ENCODE data around the gene UBE2N.

The UBE2N gene

GRCh38 chr12:93378998-93379325 lies 62.8 kb downstream of the UBE2N start:
- DNase-seq = peak; percentile 64

- DNase-seq = peak; percentile 64
These were observed 63.4 kb downstream of the UBE2N start for GRCh38 chr12:93378196-93378997.

- DNase-seq = peak; percentile 73
These were observed 64.2 kb downstream of the UBE2N start, which contains the start of gene NUDT4 for GRCh38 chr12:93377252-93378195. Gene NUDT4 (plus strand): TSS chr12:93377925. CDS start chr12:93378323, 398 bp downstream.

GRCh38 chr12:93376436-93377251 lies 65.1 kb downstream of the UBE2N start:
- DNase-seq = no peak

- DNase-seq = no peak
These were observed 65.8 kb downstream of the UBE2N start for GRCh38 chr12:93375906-93376305.

- DNase-seq = no peak
These were observed 67.6 kb downstream of the UBE2N start for GRCh38 chr12:93373961-93374656.

- DNase-seq = no peak
These were observed 70.8 kb downstream of the UBE2N start for GRCh38 chr12:93370947-93371346.

GRCh38 chr12:93369505-93369904 lies 72.2 kb downstream of the UBE2N start:
- no peak for DNase-seq

GRCh38 chr12:93368766-93369165 lies 73.0 kb downstream of the UBE2N start:
- no peak for DNase-seq

- no peak for DNase-seq
These were observed 75.3 kb downstream of the UBE2N start for GRCh38 chr12:93366422-93366821.

- DNase-seq = no peak
These were observed 75.9 kb downstream of the UBE2N start for GRCh38 chr12:93365616-93366405.

GRCh38 chr12:93363841-93364297 lies 77.9 kb downstream of the UBE2N start:
- DNase-seq = no peak

- DNase-seq = no peak
These were observed 80.4 kb downstream of the UBE2N start for GRCh38 chr12:93361151-93361919.

- DNase-seq = no peak
These were observed 81.1 kb downstream of the UBE2N start for GRCh38 chr12:93360688-93361087.

GRCh38 chr12:93358821-93359220 lies 82.9 kb downstream of the UBE2N start:
- DNase-seq = no peak

- no peak for DNase-seq
These were observed 83.7 kb downstream of the UBE2N start for GRCh38 chr12:93358058-93358457.

- DNase-seq = no peak
These were observed 85.5 kb downstream of the UBE2N start for GRCh38 chr12:93356214-93356613.

All from NCI-H2029 treated with DMSO at 0.1 percent for 48 hours (cell line).